Kidney (tissue), 14 donors: ENCODE data around the gene SLFN13. TPM values are rescaled to one million over a fixed set of nuclear protein-coding genes. Genes with fewer than 3 reads are reported as not detected.
"Not testable (repeated sequence)": the region's sequence is repeated elsewhere in the genome, so short reads cannot be mapped to it uniquely, and the experiment has no call there.

Experiments used
- DNase-seq, 5 donors: peaks; one replicate each; pipeline ENCODE4 v3.0.0-alpha.2; 2013 to 2020
- FAIRE-seq: peaks from 2 replicates; lab custom pipeline; 2012; peaks lifted over from hg19 to GRCh38; lab: Jason Lieb, UNC
- H3K27ac ChIP-seq, 2 donors: one replicate each; pipeline ENCODE4 v1.7.0; 2013; ENCODE audit warnings: low read depth in 2 of 2, low read length in 2 of 2, inconsistent platforms in 1 of 2
- H3K27me3 ChIP-seq: one replicate; pipeline ENCODE4 v1.7.1; 2013; ENCODE audit warnings: low read length, inconsistent platforms; ENCODE audit not compliant: control insufficient read depth, insufficient read depth
- H3K36me3 ChIP-seq, 3 donors: one replicate each; pipeline versions ENCODE4 v1.7.0 to v1.7.1; 2013; ENCODE audit warnings: low read length in 3 of 3, control low read depth in 1 of 3, inconsistent platforms in 1 of 3; ENCODE audit not compliant: insufficient read depth in 3 of 3, control insufficient read depth in 2 of 3
- H3K4me1 ChIP-seq, 3 donors: one replicate each; pipeline versions ENCODE4 v1.7.0 to v1.7.1; 2013; ENCODE audit warnings: low read length in 3 of 3, inconsistent platforms in 1 of 3, low read depth in 1 of 3; ENCODE audit not compliant: control insufficient read depth in 2 of 3, insufficient read depth in 2 of 3
- H3K4me3 ChIP-seq, 3 donors: one replicate each; pipeline versions ENCODE4 v1.7.0 to v1.8.1; 2013; ENCODE audit warnings: low read length in 3 of 3, control low read depth in 1 of 3, inconsistent platforms in 1 of 3
- H3K9ac ChIP-seq, 3 donors: one replicate each; pipeline versions ENCODE4 v1.7.0 to v1.7.1; 2013; ENCODE audit warnings: low read length in 3 of 3, control low read depth in 1 of 3, inconsistent platforms in 1 of 3
- H3K9me3 ChIP-seq, 3 donors: one replicate each; pipeline versions ENCODE4 v1.7.0 to v1.7.1; 2013; ENCODE audit warnings: low read length in 3 of 3, control low read depth in 1 of 3, inconsistent platforms in 1 of 3; ENCODE audit not compliant: control insufficient read depth in 2 of 3, insufficient read depth in 1 of 3
- intact Hi-C: fragments of 100-400 bp; cut with DNase I; formaldehyde crosslinking; loops from one replicate; pipeline ENCODE4 v1.11.1; 2022
- polyA plus RNA-seq: library from polyadenylated mRNA; stranded (reverse); fragments of 350-450 nt; fragmentation: Illumina TruSeq; extraction: RNeasy Lipid Tissue Mini Kit (QIAGEN cat#74804); gene quantifications from one replicate; pipeline ENCODE4 v1.2.3, GENCODE V29; 2014; ENCODE audit warnings: low read depth, low replicate concordance; ENCODE audit not compliant: insufficient read depth
- total RNA-seq: library from RNA; stranded (reverse); fragmentation: NEBNext Ultra II Directional; extraction: Animal tissue kit (Norgen Biotek cat#: 25700); gene quantifications from one replicate; pipeline ENCODE4 v1.2.1, GENCODE V29; 2021
- TF ChIP-seq, protein P1 (sequence below): IDR thresholded peaks from 3 replicates; pipeline ENCODE4 v1.5.1; 2012; ENCODE audit warnings: mild to moderate bottlenecking, moderate library complexity, borderline replicate concordance; ENCODE audit not compliant: insufficient read depth; ENCODE audit errors: extremely low read depth
- donor health status: control.
- donor health status: control.
- donor health status: control.
- donor health status: control.
- donor health status: control.
- donor health status: DM: yes; HTN: yes; CAD: no.
- donor health status: Normal renal cell carcinoma (clear cell type).

Gene SLFN13
- total and polyA plus RNA-seq, 2 donors from 2014 or later: 3.1 to 24.5 TPM

DNA sequence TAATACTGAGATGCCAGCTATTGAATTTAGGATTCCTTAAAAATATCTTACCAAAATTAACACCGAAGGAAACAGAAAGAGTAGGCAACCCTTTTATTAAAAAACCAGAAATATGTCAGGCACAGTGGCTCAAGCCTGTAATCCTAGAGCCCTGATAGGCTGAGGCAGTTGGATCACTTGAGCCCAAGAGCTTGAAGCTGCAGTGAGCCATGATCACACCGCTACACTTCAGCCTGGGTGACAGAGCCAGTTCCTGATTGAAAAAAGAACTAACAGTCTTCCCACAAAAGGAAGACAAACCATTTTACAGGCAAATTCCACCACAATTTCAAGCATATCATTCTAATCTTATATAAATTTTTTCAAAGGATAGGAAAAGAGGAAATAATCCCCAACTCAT, 31.9 kb downstream of the SLFN13 start:
- no peak overlapping the region for H3K4me3 ChIP-seq
- no peaks in the 10 kb centered on the region for H3K27me3 ChIP-seq
- intact Hi-C loops: no loop called here
- FAIRE-seq: no peak
- TF ChIP-seq, protein P1, sequence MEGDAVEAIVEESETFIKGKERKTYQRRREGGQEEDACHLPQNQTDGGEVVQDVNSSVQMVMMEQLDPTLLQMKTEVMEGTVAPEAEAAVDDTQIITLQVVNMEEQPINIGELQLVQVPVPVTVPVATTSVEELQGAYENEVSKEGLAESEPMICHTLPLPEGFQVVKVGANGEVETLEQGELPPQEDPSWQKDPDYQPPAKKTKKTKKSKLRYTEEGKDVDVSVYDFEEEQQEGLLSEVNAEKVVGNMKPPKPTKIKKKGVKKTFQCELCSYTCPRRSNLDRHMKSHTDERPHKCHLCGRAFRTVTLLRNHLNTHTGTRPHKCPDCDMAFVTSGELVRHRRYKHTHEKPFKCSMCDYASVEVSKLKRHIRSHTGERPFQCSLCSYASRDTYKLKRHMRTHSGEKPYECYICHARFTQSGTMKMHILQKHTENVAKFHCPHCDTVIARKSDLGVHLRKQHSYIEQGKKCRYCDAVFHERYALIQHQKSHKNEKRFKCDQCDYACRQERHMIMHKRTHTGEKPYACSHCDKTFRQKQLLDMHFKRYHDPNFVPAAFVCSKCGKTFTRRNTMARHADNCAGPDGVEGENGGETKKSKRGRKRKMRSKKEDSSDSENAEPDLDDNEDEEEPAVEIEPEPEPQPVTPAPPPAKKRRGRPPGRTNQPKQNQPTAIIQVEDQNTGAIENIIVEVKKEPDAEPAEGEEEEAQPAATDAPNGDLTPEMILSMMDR: no peak
- no peak overlapping the region for H3K9ac ChIP-seq
- peaks cover 0 to 5% (median 5%) of the 10 kb centered on the region in 3 donors for H3K36me3 ChIP-seq
- DNase-seq: no peak
- no peak overlapping the region for H3K27ac ChIP-seq
- H3K9me3 ChIP-seq: no peaks in the 10 kb centered on the region
- no peaks in the 10 kb centered on the region for H3K4me1 ChIP-seq

DNA sequence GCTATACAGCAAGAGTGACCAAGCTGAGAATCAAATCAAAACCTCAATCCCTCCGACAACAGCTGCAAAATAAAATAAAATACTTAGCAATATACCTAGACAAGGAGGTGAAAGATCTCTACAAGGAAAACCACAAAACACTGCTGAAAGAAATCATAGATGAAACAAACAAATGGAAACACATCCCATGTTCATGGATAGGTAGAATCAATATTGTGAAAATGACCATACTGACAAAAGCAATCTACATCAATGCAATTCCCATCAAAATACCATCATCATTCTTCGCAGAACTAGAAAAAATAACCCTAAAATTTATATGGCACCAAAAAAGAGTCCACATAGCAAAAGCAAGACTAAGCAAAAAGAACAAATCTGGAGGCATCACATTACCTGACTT, 33.9 kb downstream of the SLFN13 start:
- H3K9me3 ChIP-seq, H3K4me3 ChIP-seq, FAIRE-seq, H3K27me3 ChIP-seq, H3K4me1 ChIP-seq, H3K36me3 ChIP-seq, H3K27ac ChIP-seq, DNase-seq, intact Hi-C loops, H3K9ac ChIP-seq: not testable (repeated sequence)

DNA sequence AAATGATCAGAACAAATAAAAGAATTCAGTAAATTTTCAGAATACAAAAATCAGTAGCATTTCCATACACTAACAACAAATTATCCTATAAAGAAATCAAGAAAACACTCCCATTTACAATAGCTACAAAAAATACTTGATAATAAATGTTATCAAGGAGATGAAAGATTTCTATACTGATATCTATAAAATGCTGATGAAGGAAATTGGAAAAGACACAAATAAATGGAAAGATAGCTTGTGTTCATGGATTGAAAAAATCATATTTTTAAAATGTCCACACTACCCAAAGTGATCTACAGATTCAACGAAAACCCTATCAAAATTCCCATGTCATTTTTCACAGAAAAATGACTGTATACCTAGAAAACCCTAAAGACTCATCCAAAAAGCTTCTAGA, 34.3 kb downstream of the SLFN13 start:
- H3K27ac ChIP-seq: no peak overlapping the region

DNA sequence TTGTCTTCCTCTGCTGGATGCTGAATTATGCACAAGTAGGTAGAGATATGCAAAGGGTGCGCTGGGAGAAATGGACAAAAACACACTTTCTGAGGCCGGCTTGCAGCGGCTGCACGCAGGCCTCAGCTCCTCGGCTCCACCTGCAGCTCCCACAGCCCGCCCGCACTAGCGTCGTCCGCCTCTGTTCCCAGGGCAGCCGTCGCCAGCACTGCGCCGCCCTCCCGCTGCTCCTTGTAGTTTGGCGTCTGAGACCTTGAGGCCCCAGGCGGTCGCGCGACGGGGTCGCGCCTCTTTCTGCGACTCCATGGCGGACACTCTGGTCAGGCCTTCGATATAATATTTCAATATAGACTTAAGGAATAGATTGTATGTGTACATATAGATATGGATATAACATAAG, 41.0 kb downstream of the SLFN13 start:
- Histone ChIP-seq H3K9me3 (no peaks in the 10 kb centered on the region), H3K27ac (no peak overlapping the region), H3K4me3 (no peak overlapping the region), H3K4me1 (no peaks in the 10 kb centered on the region), H3K9ac (no peak overlapping the region), H3K27me3 (no peaks in the 10 kb centered on the region), H3K36me3 (peaks cover 0 to 5% (median 2%) of the 10 kb centered on the region in 3 donors)
- no peak for FAIRE-seq
- no peak for DNase-seq
- TF ChIP-seq, protein P1: no peak
- intact Hi-C loops: no loop called here

More for the DNA sequence above, 34.3 kb downstream of the SLFN13 start:
- no peaks in the 10 kb centered on the region for H3K27me3 ChIP-seq
- FAIRE-seq (no peak), DNase-seq (no peak)
- intact Hi-C loops: no loop called here
- no peaks in the 10 kb centered on the region for H3K4me1 ChIP-seq
- H3K4me3 ChIP-seq: no peak overlapping the region
- H3K9ac ChIP-seq: no peak overlapping the region
- no peaks in the 10 kb centered on the region for H3K9me3 ChIP-seq
- TF ChIP-seq, protein P1: no peak
- peaks cover 2 to 10% (median 5%) of the 10 kb centered on the region in 3 donors for H3K36me3 ChIP-seq
